ENCODE data around the gene IL4R.
A peak's percentile ranks its signal among the peaks of the same experiment; 100 is the strongest.

IL4R gene

GRCh38 chr16:27374221-27374803 is 60.5 kb downstream of the IL4R start:
- Histone ChIP-seq H3K4me3 (ENCODE audit: low read length in 2 of 2) (peak overlapping the region in 1 of 2 donors; percentile 16), H3K9ac (ENCODE audit: low read depth in 1 of 2, low read length in 2 of 2) (no peak overlapping the region), H3K4me1 (ENCODE audit: control insufficient read depth in 2 of 2, insufficient read depth in 2 of 2, low read length in 2 of 2) (peaks cover 0 to 4% of the 10 kb centered on the region in 2 donors), H3K9me3 (ENCODE audit: control insufficient read depth in 2 of 2, low read length in 2 of 2) (no peaks in the 10 kb centered on the region), H3K36me3 (ENCODE audit: control insufficient read depth in 2 of 2, insufficient read depth in 2 of 2, low read length in 2 of 2) (no peaks in the 10 kb centered on the region), H3K27ac (ENCODE audit: low read depth in 2 of 2, low read length in 2 of 2) (peak overlapping the region; percentile 9 to 61), H3K27me3 (ENCODE audit: control insufficient read depth in 2 of 2, insufficient read depth in 2 of 2, low read length in 2 of 2) (peaks cover 0 to 3% of the 10 kb centered on the region in 2 donors)

GRCh38 chr16:27374804-27375425 is 61.1 kb downstream of the IL4R start:
- peaks cover 0 to 3% of the 10 kb centered on the region in 2 donors for H3K27me3 ChIP-seq (ENCODE audit: control insufficient read depth in 2 of 2, insufficient read depth in 2 of 2, low read length in 2 of 2)
- no peaks in the 10 kb centered on the region for H3K36me3 ChIP-seq (ENCODE audit: control insufficient read depth in 2 of 2, insufficient read depth in 2 of 2, low read length in 2 of 2)
- peak overlapping the region; percentile 9 to 61 for H3K27ac ChIP-seq (ENCODE audit: low read depth in 2 of 2, low read length in 2 of 2)
- no peaks in the 10 kb centered on the region for H3K9me3 ChIP-seq (ENCODE audit: control insufficient read depth in 2 of 2, low read length in 2 of 2)
- no peak overlapping the region for H3K9ac ChIP-seq (ENCODE audit: low read depth in 1 of 2, low read length in 2 of 2)
- peaks cover 0 to 4% of the 10 kb centered on the region in 2 donors for H3K4me1 ChIP-seq (ENCODE audit: control insufficient read depth in 2 of 2, insufficient read depth in 2 of 2, low read length in 2 of 2)
- peak overlapping the region in 1 of 2 donors; percentile 16 for H3K4me3 ChIP-seq (ENCODE audit: low read length in 2 of 2)

- Histone ChIP-seq H3K27ac (ENCODE audit: low read depth in 2 of 2, low read length in 2 of 2) (no peak overlapping the region), H3K9ac (ENCODE audit: low read depth in 1 of 2, low read length in 2 of 2) (no peak overlapping the region), H3K4me1 (ENCODE audit: control insufficient read depth in 2 of 2, insufficient read depth in 2 of 2, low read length in 2 of 2) (peaks cover 0 to 4% of the 10 kb centered on the region in 2 donors), H3K27me3 (ENCODE audit: control insufficient read depth in 2 of 2, insufficient read depth in 2 of 2, low read length in 2 of 2) (peaks cover 0 to 3% of the 10 kb centered on the region in 2 donors), H3K9me3 (ENCODE audit: control insufficient read depth in 2 of 2, low read length in 2 of 2) (no peaks in the 10 kb centered on the region), H3K36me3 (ENCODE audit: control insufficient read depth in 2 of 2, insufficient read depth in 2 of 2, low read length in 2 of 2) (no peaks in the 10 kb centered on the region), H3K4me3 (ENCODE audit: low read length in 2 of 2) (no peak overlapping the region)
These were observed 64.1 kb downstream of the IL4R start for GRCh38 chr16:27377666-27378485.

- Histone ChIP-seq H3K36me3 (ENCODE audit: control insufficient read depth in 2 of 2, insufficient read depth in 2 of 2, low read length in 2 of 2) (no peaks in the 10 kb centered on the region), H3K27me3 (ENCODE audit: control insufficient read depth in 2 of 2, insufficient read depth in 2 of 2, low read length in 2 of 2) (peaks cover 0 to 3% of the 10 kb centered on the region in 2 donors), H3K27ac (ENCODE audit: low read depth in 2 of 2, low read length in 2 of 2) (no peak overlapping the region), H3K4me1 (ENCODE audit: control insufficient read depth in 2 of 2, insufficient read depth in 2 of 2, low read length in 2 of 2) (peaks cover 0 to 4% of the 10 kb centered on the region in 2 donors), H3K9ac (ENCODE audit: low read depth in 1 of 2, low read length in 2 of 2) (peak overlapping the region in 1 of 2 donors; percentile 32), H3K9me3 (ENCODE audit: control insufficient read depth in 2 of 2, low read length in 2 of 2) (no peaks in the 10 kb centered on the region), H3K4me3 (ENCODE audit: low read length in 2 of 2) (no peak overlapping the region)
These were observed 65.2 kb downstream of the IL4R start for GRCh38 chr16:27378871-27379481.

GRCh38 chr16:27379919-27380318 is 66.1 kb downstream of the IL4R start:
- Histone ChIP-seq H3K27me3 (ENCODE audit: control insufficient read depth in 2 of 2, insufficient read depth in 2 of 2, low read length in 2 of 2) (peaks cover 0 to 3% of the 10 kb centered on the region in 2 donors), H3K36me3 (ENCODE audit: control insufficient read depth in 2 of 2, insufficient read depth in 2 of 2, low read length in 2 of 2) (no peaks in the 10 kb centered on the region), H3K27ac (ENCODE audit: low read depth in 2 of 2, low read length in 2 of 2) (no peak overlapping the region)

GRCh38 chr16:27381236-27381635 is 67.5 kb downstream of the IL4R start:
- Histone ChIP-seq H3K36me3 (ENCODE audit: control insufficient read depth in 2 of 2, insufficient read depth in 2 of 2, low read length in 2 of 2) (no peaks in the 10 kb centered on the region), H3K27me3 (ENCODE audit: control insufficient read depth in 2 of 2, insufficient read depth in 2 of 2, low read length in 2 of 2) (peaks cover 0 to 3% of the 10 kb centered on the region in 2 donors), H3K9me3 (ENCODE audit: control insufficient read depth in 2 of 2, low read length in 2 of 2) (no peaks in the 10 kb centered on the region), H3K4me1 (ENCODE audit: control insufficient read depth in 2 of 2, insufficient read depth in 2 of 2, low read length in 2 of 2) (no peaks in the 10 kb centered on the region), H3K9ac (ENCODE audit: low read depth in 1 of 2, low read length in 2 of 2) (no peak overlapping the region), H3K27ac (ENCODE audit: low read depth in 2 of 2, low read length in 2 of 2) (no peak overlapping the region), H3K4me3 (ENCODE audit: low read length in 2 of 2) (no peak overlapping the region)

More at GRCh38 chr16:27379919-27380318, 66.1 kb downstream of the IL4R start:
- Histone ChIP-seq H3K9me3 (ENCODE audit: control insufficient read depth in 2 of 2, low read length in 2 of 2) (no peaks in the 10 kb centered on the region), H3K9ac (ENCODE audit: low read depth in 1 of 2, low read length in 2 of 2) (no peak overlapping the region), H3K4me3 (ENCODE audit: low read length in 2 of 2) (no peak overlapping the region), H3K4me1 (ENCODE audit: control insufficient read depth in 2 of 2, insufficient read depth in 2 of 2, low read length in 2 of 2) (peaks cover 0 to 2% of the 10 kb centered on the region in 2 donors)

GRCh38 chr16:27381974-27382855 is 68.4 kb downstream of the IL4R start:
- Histone ChIP-seq H3K4me1 (ENCODE audit: control insufficient read depth in 2 of 2, insufficient read depth in 2 of 2, low read length in 2 of 2) (no peaks in the 10 kb centered on the region), H3K36me3 (ENCODE audit: control insufficient read depth in 2 of 2, insufficient read depth in 2 of 2, low read length in 2 of 2) (no peaks in the 10 kb centered on the region), H3K27me3 (ENCODE audit: control insufficient read depth in 2 of 2, insufficient read depth in 2 of 2, low read length in 2 of 2) (peaks cover 0 to 3% of the 10 kb centered on the region in 2 donors), H3K4me3 (ENCODE audit: low read length in 2 of 2) (no peak overlapping the region), H3K9ac (ENCODE audit: low read depth in 1 of 2, low read length in 2 of 2) (no peak overlapping the region), H3K9me3 (ENCODE audit: control insufficient read depth in 2 of 2, low read length in 2 of 2) (no peaks in the 10 kb centered on the region), H3K27ac (ENCODE audit: low read depth in 2 of 2, low read length in 2 of 2) (no peak overlapping the region)

GRCh38 chr16:27383556-27384243 is 69.9 kb downstream of the IL4R start:
- H3K27me3 ChIP-seq (ENCODE audit: control insufficient read depth in 2 of 2, insufficient read depth in 2 of 2, low read length in 2 of 2): no peaks in the 10 kb centered on the region
- no peak overlapping the region for H3K4me3 ChIP-seq (ENCODE audit: low read length in 2 of 2)
- H3K4me1 ChIP-seq (ENCODE audit: control insufficient read depth in 2 of 2, insufficient read depth in 2 of 2, low read length in 2 of 2): no peaks in the 10 kb centered on the region
- no peak overlapping the region for H3K27ac ChIP-seq (ENCODE audit: low read depth in 2 of 2, low read length in 2 of 2)
- H3K9me3 ChIP-seq (ENCODE audit: control insufficient read depth in 2 of 2, low read length in 2 of 2): no peaks in the 10 kb centered on the region
- no peaks in the 10 kb centered on the region for H3K36me3 ChIP-seq (ENCODE audit: control insufficient read depth in 2 of 2, insufficient read depth in 2 of 2, low read length in 2 of 2)
- no peak overlapping the region for H3K9ac ChIP-seq (ENCODE audit: low read depth in 1 of 2, low read length in 2 of 2)

GRCh38 chr16:27384425-27384824 is 70.7 kb downstream of the IL4R start:
- Histone ChIP-seq H3K36me3 (ENCODE audit: control insufficient read depth in 2 of 2, insufficient read depth in 2 of 2, low read length in 2 of 2) (no peaks in the 10 kb centered on the region), H3K27ac (ENCODE audit: low read depth in 2 of 2, low read length in 2 of 2) (no peak overlapping the region), H3K9me3 (ENCODE audit: control insufficient read depth in 2 of 2, low read length in 2 of 2) (no peaks in the 10 kb centered on the region), H3K4me1 (ENCODE audit: control insufficient read depth in 2 of 2, insufficient read depth in 2 of 2, low read length in 2 of 2) (no peaks in the 10 kb centered on the region), H3K4me3 (ENCODE audit: low read length in 2 of 2) (no peak overlapping the region), H3K9ac (ENCODE audit: low read depth in 1 of 2, low read length in 2 of 2) (no peak overlapping the region), H3K27me3 (ENCODE audit: control insufficient read depth in 2 of 2, insufficient read depth in 2 of 2, low read length in 2 of 2) (no peaks in the 10 kb centered on the region)

Data from mucosa of rectum (tissue), 2 donors.